GM12872 (cell line): ENCODE results near the gene PITPNM2.

ENCODE experiments used
- CTCF ChIP-seq: IDR thresholded peaks from 3 replicates; pipeline ENCODE4 v1.5.1; 2011; ENCODE audit warnings: low read depth, mild to moderate bottlenecking, low read length, moderate library complexity; ENCODE audit not compliant: insufficient read depth

The PITPNM2 gene

GRCh38 chr12:123107926-123108681 lies 42.8 kb downstream of the PITPNM2 start:
- no peak for TF ChIP-seq CTCF

GRCh38 chr12:123106640-123107359 lies 44.1 kb downstream of the PITPNM2 start:
- TF ChIP-seq CTCF: no peak

DNA sequence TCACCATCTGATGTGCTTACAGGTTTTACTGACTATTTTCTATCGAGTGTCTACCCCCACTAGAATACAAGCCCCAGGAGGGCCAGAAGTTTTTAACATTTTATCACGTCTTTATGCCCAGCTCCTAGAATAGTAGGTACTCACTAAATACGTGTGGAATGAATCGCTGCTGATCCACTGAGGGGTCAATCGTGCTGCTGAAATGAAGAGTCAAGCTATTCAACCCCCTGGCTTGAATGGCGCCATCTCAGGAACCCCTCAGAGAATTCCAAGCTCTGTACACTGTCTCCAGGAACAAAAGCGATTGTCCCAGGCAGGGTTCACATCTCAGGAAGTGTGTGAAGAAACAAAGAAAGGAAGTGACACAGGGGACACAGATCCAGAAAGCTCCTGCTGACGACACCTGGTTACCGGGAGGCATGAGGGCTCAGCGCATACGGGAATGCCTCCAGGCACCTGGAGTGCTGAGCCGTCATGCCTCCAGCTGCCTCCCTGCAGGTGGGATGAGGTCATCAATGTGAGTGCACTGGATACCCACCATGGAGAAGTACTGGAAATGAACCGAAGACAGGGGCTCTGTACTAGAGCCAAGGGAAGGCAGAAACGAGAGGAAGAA lies 45.6 kb downstream of the PITPNM2 start:
- no peak for TF ChIP-seq CTCF

- no peak for TF ChIP-seq CTCF
These were observed 46.1 kb downstream of the PITPNM2 start for GRCh38 chr12:123104809-123105208.

- TF ChIP-seq CTCF: no peak
These were observed 47.9 kb downstream of the PITPNM2 start for GRCh38 chr12:123102781-123103503.

DNA sequence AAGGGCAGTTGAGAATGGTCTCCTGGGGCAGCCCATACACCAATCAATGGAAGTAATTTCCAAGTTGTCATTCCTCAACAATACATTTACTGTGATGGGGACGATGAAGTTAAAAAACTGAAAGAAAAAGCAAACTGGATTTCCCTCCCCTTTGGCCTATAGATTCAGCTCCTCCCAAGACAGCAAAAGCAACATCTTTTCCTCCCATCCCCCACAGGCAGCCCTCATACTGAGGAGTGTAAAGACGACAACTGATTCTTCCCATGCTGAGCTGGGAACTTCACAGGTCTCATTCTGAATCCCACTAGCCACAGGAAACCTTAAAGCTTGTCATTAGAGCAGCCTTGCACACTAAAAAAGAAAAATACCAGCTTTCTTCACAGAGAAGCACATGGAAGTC lies 48.5 kb downstream of the PITPNM2 start:
- TF ChIP-seq CTCF: no peak

DNA sequence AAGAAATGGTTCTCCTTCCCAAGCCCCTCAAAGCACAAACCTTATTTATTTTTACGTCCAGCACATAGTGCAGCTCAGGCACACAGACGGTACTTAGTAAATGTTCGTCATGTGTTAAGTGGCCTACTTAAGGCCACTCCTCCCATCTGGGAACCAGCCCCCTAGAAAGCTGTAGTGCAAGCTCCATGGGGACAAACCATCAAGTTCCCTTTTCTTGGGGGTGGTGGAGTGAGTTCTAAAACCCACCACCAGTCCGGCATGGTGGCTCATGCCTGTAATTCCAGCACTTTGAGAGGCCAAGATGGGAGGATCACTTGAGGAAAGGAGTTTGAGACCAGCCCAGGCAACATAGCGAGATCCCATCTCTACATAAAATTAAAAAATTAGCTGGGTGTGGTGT lies 49.4 kb downstream of the PITPNM2 start:
- no peak for TF ChIP-seq CTCF
